T-helper 1 cell treated with Interleukin-12 subunit alpha and Interleukin-12 subunit beta and Interleukin-4 antibody, amounts not matched to agents 30 ng/mL and 1 ng/mL, for 36 hours (primary cell): ENCODE measurements around the gene FAM53B. TPM values are rescaled to one million over a fixed set of nuclear protein-coding genes. Genes with fewer than 3 reads are reported as not detected.

Experiments
- intact Hi-C: fragments of 100-400 bp; cut with micrococcal nuclease; formaldehyde crosslinking; loops from one replicate; pipeline ENCODE4 v1.15.1; 2024
- total RNA-seq: library from RNA; stranded (reverse); gene quantifications from 2 replicates; pipeline ENCODE4 v1.2.3, GENCODE V29; 2022

The FAM53B gene
- total RNA-seq, 1 donor from 2014 or later = 35.0 TPM

GRCh38 chr10:124712704-124713407 is 31.3 kb downstream of the FAM53B start:
- intact Hi-C loops = no loop called here

GRCh38 chr10:124711145-124711544 is 33.0 kb downstream of the FAM53B start:
- intact Hi-C loops = no loop called here

- intact Hi-C loops = no loop called here
These were observed 33.8 kb downstream of the FAM53B start for GRCh38 chr10:124710266-124710881.

GRCh38 chr10:124709861-124710260 is 34.3 kb downstream of the FAM53B start:
- intact Hi-C loops = no loop called here

GRCh38 chr10:124708922-124709520 is 35.2 kb downstream of the FAM53B start:
- intact Hi-C loops = no loop called here

GRCh38 chr10:124708246-124708779 is 35.9 kb downstream of the FAM53B start:
- intact Hi-C loops = no loop called here

- intact Hi-C loops = no loop called here
These were observed 36.6 kb downstream of the FAM53B start for GRCh38 chr10:124707551-124707950.

GRCh38 chr10:124707144-124707467 is 37.1 kb downstream of the FAM53B start:
- intact Hi-C loops = no loop called here

GRCh38 chr10:124706462-124707143 is 37.6 kb downstream of the FAM53B start:
- intact Hi-C loops = no loop called here

- intact Hi-C loops = no loop called here
These were observed 38.2 kb downstream of the FAM53B start for GRCh38 chr10:124705817-124706461.

- intact Hi-C loops = no loop called here
These were observed 38.8 kb downstream of the FAM53B start for GRCh38 chr10:124705381-124705740.

GRCh38 chr10:124704428-124705380 is 39.5 kb downstream of the FAM53B start:
- intact Hi-C loops = no loop called here

- intact Hi-C loops = loop anchor here (2.0 kb wide), 1 partner anchor 15 kb away; no protein-coding TSS in a partner anchor
These were observed 40.3 kb downstream of the FAM53B start for GRCh38 chr10:124703778-124704427.

- intact Hi-C loops = loop anchor here (2.0 kb wide), 1 partner anchor 15 kb away; no protein-coding TSS in a partner anchor
These were observed 40.8 kb downstream of the FAM53B start for GRCh38 chr10:124703372-124703771.

- intact Hi-C loops = loop anchor here (1.0 to 2.0 kb wide), 2 partner anchors 13 to 17 kb away; no protein-coding TSS in a partner anchor
These were observed 42.1 kb downstream of the FAM53B start for GRCh38 chr10:124701881-124702656.

- intact Hi-C loops = no loop called here
These were observed 42.7 kb downstream of the FAM53B start for GRCh38 chr10:124701435-124701834.

GRCh38 chr10:124701038-124701365 is 43.2 kb downstream of the FAM53B start:
- intact Hi-C loops = no loop called here

- intact Hi-C loops = no loop called here
These were observed 43.7 kb downstream of the FAM53B start for GRCh38 chr10:124700293-124701037.
